IMR-90 (cell line): ENCODE data around the gene PTPRN2. TPM values are rescaled to one million over a fixed set of nuclear protein-coding genes. Genes with fewer than 3 reads are reported as not detected.

Experiments
- ATAC-seq: fragments of 200-7000 bp; cut with Tn5 transposase; 2 replicates; pipeline ENCODE4 v1.9.1; 2020; ENCODE audit warnings: low read depth, mild to moderate bottlenecking, moderate library complexity
- BruUV-seq: library from RNA; stranded (reverse); fragments of 400-500 nt; replicated peaks from 2 replicates; lab custom pipeline; 2021; lab: Mats Ljungman, UMichigan
- CTCF ChIA-PET: fragments of 300-600 bp; formaldehyde crosslinking; extraction: SDS; loops from one replicate; lab custom pipeline; 2021; ENCODE audit warnings: antibody characterized with exemption; lab: Yijun Ruan, JAX
- POLR2A ChIA-PET: fragments of 300-600 bp; sonication (Branson Sonifier 250); formaldehyde crosslinking; loops from one replicate; lab custom pipeline; 2022; ENCODE audit warnings: antibody characterized with exemption; ENCODE audit not compliant: unreplicated experiment; lab: Charles Lee
- DNase-seq: peaks from one replicate; pipeline ENCODE4 v3.0.0; 2013
- H2AFZ ChIP-seq: replicated peaks from 2 replicates; pipeline ENCODE3; 2013; ENCODE audit warnings: low read length, mild to moderate bottlenecking; ENCODE audit not compliant: poor library complexity
- H2AK5ac ChIP-seq: 2 replicates; pipeline ENCODE4 v1.6.1; 2013; ENCODE audit warnings: low read depth, low read length, inconsistent platforms
- H2AK9ac ChIP-seq: replicated peaks from 2 replicates; pipeline ENCODE3; 2013; ENCODE audit warnings: mild to moderate bottlenecking, low read depth, low read length, moderate library complexity; ENCODE audit not compliant: poor library complexity
- H2BK120ac ChIP-seq: 2 replicates; pipeline ENCODE4 v1.6.1; 2013; ENCODE audit warnings: low read depth, low read length, inconsistent platforms
- H2BK15ac ChIP-seq: 3 replicates; pipeline ENCODE4 v1.6.1; 2013; ENCODE audit warnings: low read depth, low read length, inconsistent platforms
- H2BK20ac ChIP-seq: 2 replicates; pipeline ENCODE4 v1.6.1; 2013; ENCODE audit warnings: low read depth, mild to moderate bottlenecking, inconsistent platforms, low read length, moderate library complexity
- H2BK5ac ChIP-seq: 2 replicates; pipeline ENCODE4 v1.6.1; 2013; ENCODE audit warnings: mild to moderate bottlenecking, low read depth, low read length, inconsistent platforms; ENCODE audit not compliant: poor library complexity, severe bottlenecking
- H3K14ac ChIP-seq: replicated peaks from 2 replicates; pipeline ENCODE4 v1.6.1; 2013; ENCODE audit warnings: low read depth, low read length, inconsistent platforms
- H3K18ac ChIP-seq: 2 replicates; pipeline ENCODE4 v1.6.1; 2013; ENCODE audit warnings: low read depth, low read length, control low read depth
- H3K23ac ChIP-seq: 2 replicates; pipeline ENCODE4 v1.6.1; 2013; ENCODE audit warnings: low read depth, low read length, inconsistent platforms
- H3K27ac ChIP-seq: 2 replicates; pipeline ENCODE4 v1.5.1; 2013; ENCODE audit warnings: mild to moderate bottlenecking, control low read depth, low read length; ENCODE audit not compliant: insufficient read depth
- H3K27me3 ChIP-seq: 2 replicates; pipeline ENCODE4 v1.6.1; 2013; ENCODE audit warnings: low read length; ENCODE audit not compliant: control insufficient read depth, insufficient read depth
- H3K36me3 ChIP-seq: 2 replicates; pipeline ENCODE4 v1.6.1; 2013; ENCODE audit warnings: low read length, mixed read lengths; ENCODE audit not compliant: control insufficient read depth, insufficient read depth
- H3K4ac ChIP-seq: 2 replicates; pipeline ENCODE4 v1.6.1; 2013; ENCODE audit warnings: low read depth, low read length, inconsistent platforms
- H3K4me1 ChIP-seq: 2 replicates; pipeline ENCODE4 v1.6.1; 2013; ENCODE audit warnings: low read length, mixed read lengths; ENCODE audit not compliant: control insufficient read depth, insufficient read depth
- H3K4me2 ChIP-seq: 2 replicates; pipeline ENCODE4 v1.6.1; 2013; ENCODE audit warnings: low read depth, mild to moderate bottlenecking, control low read depth, low read length, moderate library complexity
- H3K4me3 ChIP-seq: 2 replicates; pipeline ENCODE4 v1.5.1; 2013; ENCODE audit warnings: low read depth, mild to moderate bottlenecking, control low read depth, low read length, moderate library complexity; ENCODE audit not compliant: insufficient read depth
- H3K56ac ChIP-seq: 2 replicates; pipeline ENCODE4 v1.6.1; 2013; ENCODE audit warnings: low read length, inconsistent platforms; ENCODE audit not compliant: insufficient read depth; ENCODE audit errors: extremely low read depth
- H3K79me1 ChIP-seq, 2 experiments: 2 replicates each; pipeline ENCODE4 v1.6.1; 2013; ENCODE audit warnings: low read length in 2 of 2, inconsistent platforms in 1 of 2, low read depth in 1 of 2
- H3K9ac ChIP-seq: 2 replicates; pipeline ENCODE4 v1.6.1; 2013; ENCODE audit warnings: low read depth, low read length, control low read depth
- H3K9me1 ChIP-seq: 2 replicates; pipeline ENCODE4 v1.6.1; 2013; ENCODE audit warnings: low read length, inconsistent platforms; ENCODE audit not compliant: insufficient read depth
- H3K9me3 ChIP-seq: 2 replicates; pipeline ENCODE4 v1.6.1; 2013; ENCODE audit warnings: low read length; ENCODE audit not compliant: control insufficient read depth, insufficient read depth
- H4K20me1 ChIP-seq: 2 replicates; pipeline ENCODE4 v1.6.1; 2013; ENCODE audit warnings: low read length, inconsistent platforms; ENCODE audit not compliant: insufficient read depth
- H4K5ac ChIP-seq: 2 replicates; pipeline ENCODE4 v1.6.1; 2013; ENCODE audit warnings: mild to moderate bottlenecking, low read depth, low read length, control low read depth
- H4K8ac ChIP-seq, 2 experiments: 2 replicates each; pipeline ENCODE4 v1.6.1; 2013; ENCODE audit warnings: low read depth in 2 of 2, low read length in 2 of 2, control low read depth in 1 of 2, inconsistent platforms in 1 of 2
- H4K91ac ChIP-seq: 2 replicates; pipeline ENCODE4 v1.6.1; 2013; ENCODE audit warnings: low read depth, low read length, inconsistent platforms; ENCODE audit not compliant: insufficient read depth
- BHLHE40 ChIP-seq: fragments of 150-350 bp; IDR thresholded peaks from 2 replicates; pipeline ENCODE4 v1.6.1; 2016; ENCODE audit warnings: mild to moderate bottlenecking, low read depth, low read length
- CEBPB ChIP-seq: IDR thresholded peaks from 2 replicates; pipeline ENCODE4 v1.6.1; 2012; ENCODE audit warnings: low read depth, low read length, improper control_type of control experiment
- CTCF ChIP-seq: conservative IDR thresholded peaks from 2 replicates; pipeline ENCODE4 v1.5.1; 2012; ENCODE audit warnings: mild to moderate bottlenecking, low read depth, low read length, improper control_type of control experiment
- FOS ChIP-seq: fragments of 150-350 bp; IDR thresholded peaks from 2 replicates; pipeline ENCODE4 v1.6.1; 2016; ENCODE audit warnings: low read depth, low read length
- MAFK ChIP-seq: IDR thresholded peaks from 2 replicates; pipeline ENCODE4 v1.6.1; 2012; ENCODE audit warnings: low read depth, low read length, improper control_type of control experiment
- MAZ ChIP-seq: IDR thresholded peaks from 2 replicates; pipeline ENCODE4 v1.6.1; 2012; ENCODE audit warnings: low read depth, mild to moderate bottlenecking, low read length, improper control_type of control experiment, moderate library complexity, borderline replicate concordance
- NFE2L2 ChIP-seq: fragments of 150-350 bp; IDR thresholded peaks from 2 replicates; pipeline ENCODE4 v1.6.1; 2016; ENCODE audit warnings: low read depth, mild to moderate bottlenecking, low read length
- POLR2A ChIP-seq: IDR thresholded peaks from 2 replicates; pipeline ENCODE4 v1.6.1; 2012; ENCODE audit warnings: mild to moderate bottlenecking, low read depth, low read length
- SMC3 ChIP-seq: fragments of 150-350 bp; IDR thresholded peaks from 2 replicates; pipeline ENCODE4 v1.6.1; 2016; ENCODE audit warnings: low read depth, mild to moderate bottlenecking, antibody characterized with exemption, low read length, moderate library complexity
- USF2 ChIP-seq: fragments of 150-350 bp; IDR thresholded peaks from 2 replicates; pipeline ENCODE4 v1.6.1; 2017; ENCODE audit warnings: mild to moderate bottlenecking, antibody characterized with exemption, low read length, low read depth
- WGBS, 2 experiments: methylation state at CpG; one replicate each; pipeline versions ENCODE4 v1.1.5 to v1.1.7; 2013; ENCODE audit warnings: missing lambda C conversion rate in 2 of 2; ENCODE audit not compliant: insufficient read length in 1 of 2; ENCODE audit errors: extremely low coverage in 2 of 2; 5-methylcytosine and 5-hydroxymethylcytosine counted together
- dilution Hi-C: fragments of 300-500 bp; cut with HindIII; formaldehyde crosslinking; loops from one replicate; pipeline ENCODE4 v1.14.3; 2018; ENCODE audit warnings: low sequenced_read_pairs; ENCODE audit not compliant: unreplicated experiment
- in situ Hi-C: fragments of 300-500 bp; cut with MboI; formaldehyde crosslinking; loops from 3 replicates; pipeline ENCODE4 v1.14.3; 2019; ENCODE audit warnings: low sequenced_read_pairs, inconsistent platforms, mixed read lengths
- intact Hi-C: fragments of 100-400 bp; cut with micrococcal nuclease; formaldehyde crosslinking; loops from 2 replicates; pipeline ENCODE4 v1.10.0; 2022
- polyA plus RNA-seq, 3 experiments: library from polyadenylated mRNA; depleted of rRNA; stranded (reverse); fragments of >200 nt; gene quantifications; 2 replicates each; pipeline ENCODE4 v1.2.3, GENCODE V29; 2012; ENCODE audit warnings: low replicate concordance in 1 of 3
- total RNA-seq: library from RNA; depleted of rRNA; stranded (reverse); fragments of >200 nt; gene quantifications from 2 replicates; pipeline ENCODE4 v1.2.3, GENCODE V29; 2012
- TF ChIP-seq, protein P1 (sequence below): fragments of 150-350 bp; IDR thresholded peaks from 2 replicates; pipeline ENCODE4 v1.6.1; 2016; ENCODE audit warnings: low read depth, mild to moderate bottlenecking, low read length, moderate library complexity, borderline replicate concordance

Gene PTPRN2
- total and polyA plus RNA-seq, 2 of the 4 experiments (the other 2 are of a cell fraction) = 0.03 TPM; not detected in 1

DNA sequence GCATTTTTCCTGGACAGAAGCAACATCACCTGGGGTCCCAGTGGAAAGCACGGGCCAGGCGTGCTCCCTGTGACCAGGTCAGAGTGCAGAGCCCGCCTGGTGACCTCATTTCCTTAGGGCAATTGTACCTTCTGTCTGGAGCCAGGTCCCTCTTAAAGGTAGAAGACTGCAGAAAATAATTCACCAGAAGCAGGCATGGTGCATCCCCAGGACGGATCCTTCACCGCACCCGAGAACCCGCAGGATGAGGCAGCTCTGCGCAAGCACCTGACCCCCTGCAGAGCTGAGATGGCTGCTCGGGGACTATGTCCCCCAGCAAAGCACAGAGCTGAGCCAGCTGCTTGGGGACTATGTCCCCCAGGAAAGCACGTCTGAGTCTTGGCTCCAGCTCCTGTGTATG is 557.6 kb downstream of the PTPRN2 start:
- H3K9me3 ChIP-seq = peaks cover 58% of the 10 kb centered on the region
- H4K5ac ChIP-seq = no peak overlapping the region
- ATAC-seq (no peak), DNase-seq (no peak)
- H2AK9ac ChIP-seq = no peak overlapping the region
- no peak overlapping the region for H3K4me2 ChIP-seq
- ChIA-PET POLR2A (no interaction called here), CTCF (no interaction called here)
- intact Hi-C loops (no loop called here), in situ Hi-C loops (no loop called here), dilution Hi-C loops (no loop called here)
- H2BK15ac ChIP-seq = no peak overlapping the region
- no peaks in the 10 kb centered on the region for H3K27me3 ChIP-seq
- H3K9me1 ChIP-seq = no peaks in the 10 kb centered on the region
- H3K4ac ChIP-seq = no peak overlapping the region
- H3K4me3 ChIP-seq = no peak overlapping the region
- TF ChIP-seq MAFK (no peak), CEBPB (no peak), SMC3 (no peak), CTCF (no peak), POLR2A (no peak), FOS (no peak), BHLHE40 (no peak), MAZ (no peak), NFE2L2 (no peak), USF2 (no peak)
- TF ChIP-seq, protein P1, sequence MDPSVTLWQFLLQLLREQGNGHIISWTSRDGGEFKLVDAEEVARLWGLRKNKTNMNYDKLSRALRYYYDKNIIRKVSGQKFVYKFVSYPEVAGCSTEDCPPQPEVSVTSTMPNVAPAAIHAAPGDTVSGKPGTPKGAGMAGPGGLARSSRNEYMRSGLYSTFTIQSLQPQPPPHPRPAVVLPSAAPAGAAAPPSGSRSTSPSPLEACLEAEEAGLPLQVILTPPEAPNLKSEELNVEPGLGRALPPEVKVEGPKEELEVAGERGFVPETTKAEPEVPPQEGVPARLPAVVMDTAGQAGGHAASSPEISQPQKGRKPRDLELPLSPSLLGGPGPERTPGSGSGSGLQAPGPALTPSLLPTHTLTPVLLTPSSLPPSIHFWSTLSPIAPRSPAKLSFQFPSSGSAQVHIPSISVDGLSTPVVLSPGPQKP = no peak
- WGBS, 2 experiments = 70% methylated on average over 4 of the region's 10 CpGs; no CpG with 5 or more reads in 1 of the 2 experiments
- H2BK120ac ChIP-seq = no peak overlapping the region
- no peaks in the 10 kb centered on the region for H3K4me1 ChIP-seq
- BruUV-seq = no TSS peak
- H4K91ac ChIP-seq = no peak overlapping the region
- no peak overlapping the region for H2BK5ac ChIP-seq
- no peaks in the 10 kb centered on the region for H4K20me1 ChIP-seq
- H3K36me3 ChIP-seq = no peaks in the 10 kb centered on the region
- no peak overlapping the region for H4K8ac ChIP-seq
- no peak overlapping the region for H3K27ac ChIP-seq
- H3K79me1 ChIP-seq = no peaks in the 10 kb centered on the region
- H2AFZ ChIP-seq = no peak overlapping the region
- no peak overlapping the region for H2BK20ac ChIP-seq
- no peak overlapping the region for H3K56ac ChIP-seq
- no peak overlapping the region for H3K23ac ChIP-seq
- H3K14ac ChIP-seq = no peak overlapping the region
- no peak overlapping the region for H3K18ac ChIP-seq
- H3K9ac ChIP-seq = no peak overlapping the region
- no peak overlapping the region for H2AK5ac ChIP-seq
